A549 (cell line): Measurements from ENCODE around the gene TTBK2. TPM values are rescaled to one million over a fixed set of nuclear protein-coding genes. Genes with fewer than 3 reads are reported as not detected.

Experiments used
- ATAC-seq, 2 experiments: fragments of 200-7000 bp in 1 of 2; fragments of >200 bp in 1 of 2; cut with Nextera tagmentation in 1 of 2; cut with Tn5 transposase in 1 of 2; 3 replicates each; pipeline versions ENCODE4 v1.8.0 to v1.9.1; 2018 to 2020; ENCODE audit warnings: mild to moderate bottlenecking in 1 of 2, moderate library complexity in 1 of 2
- CTCF ChIA-PET: fragments of 300-600 bp; sonication (Branson Sonifier 250); formaldehyde crosslinking; extraction: SDS; loops from one replicate; lab custom pipeline; 2021; ENCODE audit warnings: antibody characterized with exemption, inconsistent platforms; lab: Yijun Ruan, JAX
- POLR2A ChIA-PET: fragments of 350-600 bp; formaldehyde crosslinking; extraction: SDS; loops from one replicate; lab custom pipeline; 2021; ENCODE audit warnings: antibody characterized with exemption, inconsistent platforms; lab: Yijun Ruan, JAX
- DNase-seq, 2 experiments: peaks; one replicate each; pipeline versions ENCODE4 v3.0.0 to v3.0.0-alpha.2; 2011 to 2016; ENCODE audit warnings: low read depth in 1 of 2, low spot score in 1 of 2
- FAIRE-seq: peaks from 2 replicates; lab custom pipeline; 2011; peaks lifted over from hg19 to GRCh38; lab: Jason Lieb, UNC
- H3K27ac ChIP-seq, 2 experiments: fragments of >200 bp; sonication (Bioruptor Twin); formaldehyde crosslinking; 3 replicates each; pipeline ENCODE4 v1.5.1; 2016 to 2017
- H3K4me1 ChIP-seq: fragments of >200 bp; sonication (Bioruptor Twin); formaldehyde crosslinking; 3 replicates; pipeline ENCODE4 v1.6.1; 2016
- H3K4me2 ChIP-seq: fragments of >200 bp; sonication (Bioruptor Twin); formaldehyde crosslinking; 3 replicates; pipeline ENCODE4 v1.6.1; 2016
- H3K4me3 ChIP-seq: fragments of >200 bp; sonication (Bioruptor Twin); formaldehyde crosslinking; 3 replicates; pipeline ENCODE4 v1.5.1; 2016
- H3K9me3 ChIP-seq: fragments of >200 bp; sonication (Bioruptor Twin); formaldehyde crosslinking; 3 replicates; pipeline ENCODE4 v1.6.1; 2016
- BHLHE40 ChIP-seq: IDR thresholded peaks from 2 replicates; pipeline ENCODE4 v1.6.1; 2012; ENCODE audit warnings: low read depth, low read length, inconsistent platforms
- CBX2 ChIP-seq: fragments of 200-600 bp; sonication (generic); IDR thresholded peaks from 2 replicates; pipeline ENCODE4 v1.6.1; 2016; ENCODE audit warnings: low read depth, mild to moderate bottlenecking, borderline replicate concordance
- CBX8 ChIP-seq: fragments of 200-600 bp; sonication (generic); IDR thresholded peaks from 2 replicates; pipeline ENCODE4 v1.6.1; 2016
- CEBPB ChIP-seq, 2 experiments: fragments of >200 bp in 1 of 2; sonication (Bioruptor Twin) in 1 of 2; formaldehyde crosslinking in 1 of 2; IDR thresholded peaks; 2 replicates each; pipeline ENCODE4 v1.6.1; 2012 to 2016
- CHD2 ChIP-seq: fragments of 150-350 bp; IDR thresholded peaks from 2 replicates; pipeline ENCODE4 v1.6.1; 2014; ENCODE audit warnings: low read length; ENCODE audit not compliant: partially characterized antibody
- EHMT2 ChIP-seq: fragments of 200-600 bp; sonication (generic); IDR thresholded peaks from 2 replicates; pipeline ENCODE4 v1.6.1; 2016; ENCODE audit warnings: antibody characterized with exemption, low read depth, mild to moderate bottlenecking, moderate library complexity
- FOSL2 ChIP-seq, 2 experiments: fragments of 450-650 bp in 1 of 2; fragments of >200 bp in 1 of 2; sonication (Bioruptor Twin) in 1 of 2; formaldehyde crosslinking; IDR thresholded peaks; 2 replicates each; pipeline versions ENCODE4 v1.5.0 to v1.6.1; 2016 to 2020; ENCODE audit warnings: mild to moderate bottlenecking in 1 of 2, moderate library complexity in 1 of 2
- FOXS1 ChIP-seq: fragments of 250-450 bp; sonication (Bioruptor Pico); IDR thresholded peaks from 2 replicates; pipeline ENCODE4 v1.5.0; 2020; ENCODE audit warnings: mild to moderate bottlenecking, moderate library complexity
- GATA3 ChIP-seq: IDR thresholded peaks from 2 replicates; pipeline ENCODE4 v1.6.1; 2012; ENCODE audit warnings: borderline replicate concordance
- MAZ ChIP-seq: fragments of 150-350 bp; IDR thresholded peaks from 2 replicates; pipeline ENCODE4 v1.6.1; 2014; ENCODE audit warnings: antibody characterized with exemption, low read depth, low read length, borderline replicate concordance
- MYC ChIP-seq: IDR thresholded peaks from 2 replicates; pipeline ENCODE4 v1.6.1; 2012; ENCODE audit warnings: mild to moderate bottlenecking, inconsistent platforms, low read length, improper control_type of control experiment, borderline replicate concordance
- POLR2AphosphoS2 ChIP-seq: conservative IDR thresholded peaks from 2 replicates; pipeline ENCODE4 v1.6.1; 2012; ENCODE audit warnings: low read length, improper control_type of control experiment, inconsistent platforms
- RCOR1 ChIP-seq: fragments of 150-350 bp; IDR thresholded peaks from 2 replicates; pipeline ENCODE4 v1.6.1; 2014; ENCODE audit warnings: antibody characterized with exemption, low read length, low read depth
- REST ChIP-seq: fragments of 200-600 bp; sonication (generic); IDR thresholded peaks from 2 replicates; pipeline ENCODE4 v1.6.1; 2016; ENCODE audit warnings: antibody characterized with exemption, mild to moderate bottlenecking, moderate library complexity
- RFX5 ChIP-seq: fragments of 450-650 bp; IDR thresholded peaks from 2 replicates; pipeline ENCODE4 v1.7.1; 2014; ENCODE audit warnings: antibody characterized with exemption, mild to moderate bottlenecking, moderate library complexity
- ZSCAN20 ChIP-seq: fragments of 250-450 bp; sonication (Bioruptor Pico); IDR thresholded peaks from 2 replicates; pipeline ENCODE4 v1.8.0; 2022; ENCODE audit warnings: mild to moderate bottlenecking, moderate library complexity
- WGBS: methylation state at CpG from one replicate; pipeline ENCODE4 v1.1.6; 2017; ENCODE audit errors: missing lambda C conversion rate; 5-methylcytosine and 5-hydroxymethylcytosine counted together
- polyA plus RNA-seq, 4 experiments: library from polyadenylated mRNA; depleted of rRNA in 3 of 4; stranded (reverse); fragments of >200 nt; fragmentation: RNase III in 1 of 4; extraction: RNeasy Plus Mini Kit Qiagen cat#74134 plus additional on column Dnase treatment in 1 of 4; gene quantifications; 2 replicates in 3 of 4; 3 replicates in 1 of 4; pipeline ENCODE4 v1.2.3, GENCODE V29; 2011 to 2017
- TF ChIP-seq, protein P1 (sequence below): IDR thresholded peaks from 2 replicates; pipeline ENCODE4 v1.6.1; 2012
- TF ChIP-seq, protein P2 (sequence below): fragments of >200 bp; sonication (Bioruptor Twin); formaldehyde crosslinking; IDR thresholded peaks from 2 replicates; pipeline ENCODE4 v1.6.1; 2016
- TF ChIP-seq, protein P3 (sequence below): fragments of 450-650 bp; IDR thresholded peaks from 2 replicates; pipeline ENCODE4 v1.6.1; 2014; ENCODE audit warnings: antibody characterized with exemption
- TF ChIP-seq, protein P4 (sequence below): fragments of 150-350 bp; IDR thresholded peaks from 2 replicates; pipeline ENCODE4 v1.6.1; 2014; ENCODE audit warnings: low read depth, mild to moderate bottlenecking, low read length

The TTBK2 gene
- polyA plus RNA-seq, 2 of the 4 experiments (the other 2 are of a cell fraction), result 2.3 to 5.6 TPM

- no peak overlapping the region for H3K4me2 ChIP-seq
- no peak for ATAC-seq
- POLR2A ChIA-PET, result no interaction called here
- H3K4me3 ChIP-seq, result no peak overlapping the region
- CTCF ChIA-PET, result no interaction called here
- peaks cover 6% of the 10 kb centered on the region; the same call in 1 of the 3 replicates for H3K9me3 ChIP-seq
- H3K4me1 ChIP-seq, result peaks cover 5% of the 10 kb centered on the region; the same call in 2 of the 3 replicates
- FAIRE-seq, result no peak
- 80% methylated on average over 1 of the region's 1 CpG for WGBS
- H3K27ac ChIP-seq, result no peak overlapping the region
- DNase-seq, result no peak
- TF ChIP-seq, protein P1, sequence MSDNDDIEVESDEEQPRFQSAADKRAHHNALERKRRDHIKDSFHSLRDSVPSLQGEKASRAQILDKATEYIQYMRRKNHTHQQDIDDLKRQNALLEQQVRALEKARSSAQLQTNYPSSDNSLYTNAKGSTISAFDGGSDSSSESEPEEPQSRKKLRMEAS, result no peak
- TF ChIP-seq, protein P2, sequence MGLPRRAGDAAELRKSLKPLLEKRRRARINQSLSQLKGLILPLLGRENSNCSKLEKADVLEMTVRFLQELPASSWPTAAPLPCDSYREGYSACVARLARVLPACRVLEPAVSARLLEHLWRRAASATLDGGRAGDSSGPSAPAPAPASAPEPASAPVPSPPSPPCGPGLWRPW, result no peak
- TF ChIP-seq MAZ (no peak), EHMT2 (no peak), BHLHE40 (no peak), RFX5 (no peak), FOSL2 (IDR thresholded peaks at IDR 0.05) (no peak), FOSL2 (CRISPR knock-in tag; IDR thresholded peaks at IDR 0.05) (no peak), CBX2 (no peak)
- TF ChIP-seq, protein P3, sequence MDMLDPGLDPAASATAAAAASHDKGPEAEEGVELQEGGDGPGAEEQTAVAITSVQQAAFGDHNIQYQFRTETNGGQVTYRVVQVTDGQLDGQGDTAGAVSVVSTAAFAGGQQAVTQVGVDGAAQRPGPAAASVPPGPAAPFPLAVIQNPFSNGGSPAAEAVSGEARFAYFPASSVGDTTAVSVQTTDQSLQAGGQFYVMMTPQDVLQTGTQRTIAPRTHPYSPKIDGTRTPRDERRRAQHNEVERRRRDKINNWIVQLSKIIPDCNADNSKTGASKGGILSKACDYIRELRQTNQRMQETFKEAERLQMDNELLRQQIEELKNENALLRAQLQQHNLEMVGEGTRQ, result no peak
Measured at GRCh38 chr15:42846647-42847046, 73.9 kb downstream of the TTBK2 start.

GRCh38 chr15:42845581-42845980 lies 75.0 kb downstream of the TTBK2 start:
- no peak overlapping the region for H3K4me2 ChIP-seq
- CTCF ChIA-PET, result interaction anchor here (0.9 kb wide), 1 partner anchor 23 kb away, joined by 4 read pairs; no protein-coding TSS in a partner anchor
- H3K27ac ChIP-seq, result no peak overlapping the region
- no peak for TF ChIP-seq CBX2
- no peak for TF ChIP-seq REST
- no peak for TF ChIP-seq ZSCAN20 (CRISPR knock-in tag)
- TF ChIP-seq GATA3, result no peak
- no peak for TF ChIP-seq FOXS1
- no peak for TF ChIP-seq MYC
- TF ChIP-seq, protein P4, sequence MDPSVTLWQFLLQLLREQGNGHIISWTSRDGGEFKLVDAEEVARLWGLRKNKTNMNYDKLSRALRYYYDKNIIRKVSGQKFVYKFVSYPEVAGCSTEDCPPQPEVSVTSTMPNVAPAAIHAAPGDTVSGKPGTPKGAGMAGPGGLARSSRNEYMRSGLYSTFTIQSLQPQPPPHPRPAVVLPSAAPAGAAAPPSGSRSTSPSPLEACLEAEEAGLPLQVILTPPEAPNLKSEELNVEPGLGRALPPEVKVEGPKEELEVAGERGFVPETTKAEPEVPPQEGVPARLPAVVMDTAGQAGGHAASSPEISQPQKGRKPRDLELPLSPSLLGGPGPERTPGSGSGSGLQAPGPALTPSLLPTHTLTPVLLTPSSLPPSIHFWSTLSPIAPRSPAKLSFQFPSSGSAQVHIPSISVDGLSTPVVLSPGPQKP, result no peak
- no peak for TF ChIP-seq CBX8
- no peak for TF ChIP-seq POLR2AphosphoS2
- no peak for TF ChIP-seq CHD2
- no peak for TF ChIP-seq RCOR1
- TF ChIP-seq CEBPB (IDR thresholded peaks at IDR 0.05), result no peak
- TF ChIP-seq MAZ, result no peak
- FAIRE-seq (no peak), ATAC-seq (peak; percentile 76 to 80; a peak in 5 of 6 replicates), DNase-seq (peak in 1 of 2 experiments; percentile 41)
- peaks cover 5% of the 10 kb centered on the region; the same call in 2 of the 3 replicates for H3K4me1 ChIP-seq
- peaks cover 6% of the 10 kb centered on the region; the same call in 1 of the 3 replicates for H3K9me3 ChIP-seq
- POLR2A ChIA-PET, result no interaction called here
- 82% methylated on average over 3 of the region's 5 CpGs for WGBS
- H3K4me3 ChIP-seq, result no peak overlapping the region
